Lower leg skin (tissue), 3 donors: ENCODE measurements around the gene FAU.

Experiments used
- POLR2A ChIP-seq, 2 donors: fragments of 450-650 bp; IDR thresholded peaks; one replicate each; pipeline ENCODE4 v1.6.1; 2016 to 2017; ENCODE audit warnings: antibody characterized with exemption in 2 of 2, mild to moderate bottlenecking in 1 of 2, moderate library complexity in 1 of 2
- TF ChIP-seq, protein P1 (sequence below), 3 donors: fragments of 450-650 bp; IDR thresholded peaks; one replicate each; pipeline ENCODE4 v1.5.1; 2016; ENCODE audit warnings: antibody characterized with exemption in 3 of 3, mild to moderate bottlenecking in 3 of 3, moderate library complexity in 2 of 3

- TF ChIP-seq, protein P1, sequence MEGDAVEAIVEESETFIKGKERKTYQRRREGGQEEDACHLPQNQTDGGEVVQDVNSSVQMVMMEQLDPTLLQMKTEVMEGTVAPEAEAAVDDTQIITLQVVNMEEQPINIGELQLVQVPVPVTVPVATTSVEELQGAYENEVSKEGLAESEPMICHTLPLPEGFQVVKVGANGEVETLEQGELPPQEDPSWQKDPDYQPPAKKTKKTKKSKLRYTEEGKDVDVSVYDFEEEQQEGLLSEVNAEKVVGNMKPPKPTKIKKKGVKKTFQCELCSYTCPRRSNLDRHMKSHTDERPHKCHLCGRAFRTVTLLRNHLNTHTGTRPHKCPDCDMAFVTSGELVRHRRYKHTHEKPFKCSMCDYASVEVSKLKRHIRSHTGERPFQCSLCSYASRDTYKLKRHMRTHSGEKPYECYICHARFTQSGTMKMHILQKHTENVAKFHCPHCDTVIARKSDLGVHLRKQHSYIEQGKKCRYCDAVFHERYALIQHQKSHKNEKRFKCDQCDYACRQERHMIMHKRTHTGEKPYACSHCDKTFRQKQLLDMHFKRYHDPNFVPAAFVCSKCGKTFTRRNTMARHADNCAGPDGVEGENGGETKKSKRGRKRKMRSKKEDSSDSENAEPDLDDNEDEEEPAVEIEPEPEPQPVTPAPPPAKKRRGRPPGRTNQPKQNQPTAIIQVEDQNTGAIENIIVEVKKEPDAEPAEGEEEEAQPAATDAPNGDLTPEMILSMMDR (IDR thresholded peaks at IDR 0.05), result no peak
- no peak for TF ChIP-seq POLR2A (IDR thresholded peaks at IDR 0.05)
Observed at GRCh38 chr11:65078151-65078550, 43.8 kb downstream of the FAU start.
